ENCODE measurements around the gene PCP2.

PCP2 gene

GRCh38 chr19:7641290-7642276 is 8.1 kb upstream of the PCP2 start:
- no peak overlapping the region for H3K27ac ChIP-seq
- no peak overlapping the region for H3K4me3 ChIP-seq

GRCh38 chr19:7640803-7641202 is 7.3 kb upstream of the PCP2 start:
- H3K27ac ChIP-seq: no peak overlapping the region
- H3K4me3 ChIP-seq: no peak overlapping the region

- Histone ChIP-seq H3K4me3 (no peak overlapping the region), H3K27ac (no peak overlapping the region)
Measured at GRCh38 chr19:7639863-7640348, 6.4 kb upstream of the PCP2 start.

GRCh38 chr19:7638802-7639465 is 5.4 kb upstream of the PCP2 start:
- Histone ChIP-seq H3K4me3 (no peak overlapping the region), H3K27ac (no peak overlapping the region)

GRCh38 chr19:7637374-7638256 is 4.1 kb upstream of the PCP2 start:
- H3K27ac ChIP-seq: peak overlapping the region; percentile 32 to 94 (median 87)
- H3K4me3 ChIP-seq: peak overlapping the region; percentile 56 to 81 (median 68)

- H3K27ac ChIP-seq: peak within 1 kb of the TSS; percentile 32 to 94 (median 87)
- peak within 1 kb of the TSS; percentile 56 to 81 (median 68) for H3K4me3 ChIP-seq
Measured at GRCh38 chr19:7636691-7637373, 3.3 kb upstream of the PCP2 start, which contains the start of gene STXBP2. STXBP2 (plus strand) TSS chr19:7637110; CDS start chr19:7637150, 40 bp downstream.

GRCh38 chr19:7636317-7636690 is 2.8 kb upstream of the PCP2 start:
- peak overlapping the region in 6 of 7 experiments; percentile 56 to 81 (median 66) for H3K4me3 ChIP-seq
- H3K27ac ChIP-seq: peak overlapping the region in 15 of 21 experiments; percentile 73 to 94 (median 88)

GRCh38 chr19:7635670-7636069 is 2.2 kb upstream of the PCP2 start:
- Histone ChIP-seq H3K27ac (no peak overlapping the region), H3K4me3 (no peak overlapping the region)

- Histone ChIP-seq H3K27ac (no peak overlapping the region), H3K4me3 (no peak overlapping the region)
Measured at GRCh38 chr19:7632340-7633203, 947 bp downstream of the PCP2 start.

GRCh38 chr19:7631577-7631976 is 1.9 kb downstream of the PCP2 start:
- no peak overlapping the region for H3K4me3 ChIP-seq
- H3K27ac ChIP-seq: no peak overlapping the region

- Histone ChIP-seq H3K4me3 (peak within 1 kb of the TSS; percentile 66 to 100 (median 97)), H3K27ac (peak within 1 kb of the TSS in 20 of 21 experiments; percentile 67 to 94 (median 86))
Measured at GRCh38 chr19:7629347-7630054, 4.0 kb downstream of the PCP2 start, which contains the start of the genes PET100 and XAB2. PET100 (plus strand) TSS chr19:7629793; CDS start chr19:7629834, 41 bp downstream. XAB2 (minus strand) TSS chr19:7629545; CDS start chr19:7629527, 18 bp downstream.

GRCh38 chr19:7628589-7629311 is 4.8 kb downstream of the PCP2 start:
- Histone ChIP-seq H3K4me3 (peak overlapping the region; percentile 66 to 100 (median 97)), H3K27ac (peak overlapping the region in 20 of 21 experiments; percentile 63 to 91 (median 82))

GRCh38 chr19:7627166-7627565 is 6.4 kb downstream of the PCP2 start:
- no peak overlapping the region for H3K27ac ChIP-seq
- H3K4me3 ChIP-seq: no peak overlapping the region

GRCh38 chr19:7625763-7626372 is 7.7 kb downstream of the PCP2 start:
- H3K4me3 ChIP-seq: no peak overlapping the region
- H3K27ac ChIP-seq: no peak overlapping the region

GRCh38 chr19:7624810-7625209 is 8.7 kb downstream of the PCP2 start:
- Histone ChIP-seq H3K4me3 (no peak overlapping the region), H3K27ac (no peak overlapping the region)
